Neuronal stem cell (in vitro differentiated cells): ENCODE results near the gene SCIN.

ENCODE experiments used
- DNase-seq: peaks from one replicate; pipeline ENCODE4 v3.0.0-alpha.2; 2013; ENCODE audit warnings: low spot score
- H2AFZ ChIP-seq: one replicate; pipeline ENCODE4 v1.6.1; 2013; ENCODE audit warnings: mild to moderate bottlenecking, low read length, inconsistent platforms
- H2AK5ac ChIP-seq: 2 replicates; pipeline ENCODE4 v1.6.1; 2013; ENCODE audit warnings: low read depth, mild to moderate bottlenecking, inconsistent platforms, low read length, moderate library complexity, mixed read lengths
- H2BK120ac ChIP-seq: 2 replicates; pipeline ENCODE4 v1.6.1; 2013; ENCODE audit warnings: low read depth, mild to moderate bottlenecking, inconsistent platforms, low read length, moderate library complexity, mixed read lengths
- H2BK12ac ChIP-seq: one replicate; pipeline ENCODE4 v1.6.1; 2013; ENCODE audit warnings: low read length, inconsistent platforms
- H2BK15ac ChIP-seq: 2 replicates; pipeline ENCODE4 v1.6.1; 2013; ENCODE audit warnings: mild to moderate bottlenecking, low read length, inconsistent platforms, mixed read lengths
- H2BK5ac ChIP-seq: one replicate; pipeline ENCODE4 v1.6.1; 2013; ENCODE audit warnings: inconsistent platforms, mild to moderate bottlenecking, low read length, moderate library complexity
- H3K14ac ChIP-seq: one replicate; pipeline ENCODE4 v1.6.1; 2013; ENCODE audit warnings: low read length, inconsistent platforms
- H3K18ac ChIP-seq: 2 replicates; pipeline ENCODE4 v1.6.1; 2013; ENCODE audit warnings: low read length, inconsistent platforms
- H3K23ac ChIP-seq: 2 replicates; pipeline ENCODE4 v1.6.1; 2013; ENCODE audit warnings: low read depth, mild to moderate bottlenecking, mixed read lengths, low read length, inconsistent platforms; ENCODE audit not compliant: poor library complexity
- H3K27ac ChIP-seq: replicated peaks from 3 replicates; pipeline ENCODE4 v1.5.1; 2013; ENCODE audit warnings: low read length, inconsistent platforms
- H3K27me3 ChIP-seq, 3 experiments: 2 replicates each; pipeline ENCODE4 v1.6.1; 2013; ENCODE audit warnings: low read length in 3 of 3, mild to moderate bottlenecking in 2 of 3, inconsistent platforms in 1 of 3, low read depth in 1 of 3, mixed read lengths in 1 of 3, moderate library complexity in 1 of 3; ENCODE audit not compliant: control insufficient read depth in 3 of 3, insufficient read depth in 3 of 3
- H3K36me3 ChIP-seq, 2 donors: replicated peaks in 1 of 2; 2 replicates each; pipeline ENCODE4 v1.6.1; 2013; ENCODE audit warnings: low read length in 2 of 2; ENCODE audit not compliant: control insufficient read depth in 2 of 2, insufficient read depth in 2 of 2
- H3K4ac ChIP-seq: 2 replicates; pipeline ENCODE4 v1.6.1; 2013; ENCODE audit warnings: inconsistent platforms, mild to moderate bottlenecking, low read length, moderate library complexity
- H3K4me1 ChIP-seq, 2 donors: 1 replicate in 1 of 2; 2 replicates in 1 of 2; pipeline ENCODE4 v1.6.1; 2013; ENCODE audit warnings: low read length in 2 of 2, low read depth in 1 of 2; ENCODE audit not compliant: control insufficient read depth in 2 of 2, insufficient read depth in 1 of 2
- H3K4me2 ChIP-seq: one replicate; pipeline ENCODE4 v1.6.1; 2013; ENCODE audit warnings: mild to moderate bottlenecking, low read length, inconsistent platforms; ENCODE audit not compliant: insufficient read depth, poor library complexity, severe bottlenecking
- H3K4me3 ChIP-seq, 2 donors: 2 replicates each; pipeline ENCODE4 v1.5.1; 2013; ENCODE audit warnings: low read length in 2 of 2, mild to moderate bottlenecking in 2 of 2, inconsistent platforms in 1 of 2, moderate library complexity in 1 of 2
- H3K79me1 ChIP-seq: one replicate; pipeline ENCODE4 v1.6.1; 2013; ENCODE audit warnings: low read depth, mild to moderate bottlenecking, inconsistent platforms, low read length, moderate library complexity
- H3K9ac ChIP-seq: one replicate; pipeline ENCODE4 v1.6.1; 2013; ENCODE audit warnings: mild to moderate bottlenecking, low read depth, low read length, inconsistent platforms; ENCODE audit not compliant: poor library complexity
- H3K9me3 ChIP-seq, 2 donors: replicated peaks in 1 of 2; 2 replicates each; pipeline versions ENCODE3 to v1.6.1; 2013; ENCODE audit warnings: low read length in 2 of 2, mild to moderate bottlenecking in 2 of 2, inconsistent platforms in 1 of 2, low read depth in 1 of 2, mixed read lengths in 1 of 2, moderate library complexity in 1 of 2; ENCODE audit not compliant: control insufficient read depth in 2 of 2, insufficient read depth in 1 of 2
- H4K8ac ChIP-seq: one replicate; pipeline ENCODE4 v1.6.1; 2013; ENCODE audit warnings: low read depth, mild to moderate bottlenecking, inconsistent platforms, low read length, moderate library complexity
- H4K91ac ChIP-seq: one replicate; pipeline ENCODE4 v1.6.1; 2013; ENCODE audit warnings: low read length, low read depth, mild to moderate bottlenecking, inconsistent platforms; ENCODE audit not compliant: poor library complexity
- WGBS, 2 donors: extraction: QIAGEN DNeasy Blood & Tissue Kit; methylation state at CpG; one replicate each; pipeline ENCODE4 v1.1.7; 2013; ENCODE audit warnings: missing lambda C conversion rate in 2 of 2, mixed read lengths in 1 of 2; ENCODE audit not compliant: insufficient read length in 2 of 2, insufficient replicate concordance in 1 of 2; ENCODE audit errors: extremely low coverage in 2 of 2; 5-methylcytosine and 5-hydroxymethylcytosine counted together

SCIN gene

DNA sequence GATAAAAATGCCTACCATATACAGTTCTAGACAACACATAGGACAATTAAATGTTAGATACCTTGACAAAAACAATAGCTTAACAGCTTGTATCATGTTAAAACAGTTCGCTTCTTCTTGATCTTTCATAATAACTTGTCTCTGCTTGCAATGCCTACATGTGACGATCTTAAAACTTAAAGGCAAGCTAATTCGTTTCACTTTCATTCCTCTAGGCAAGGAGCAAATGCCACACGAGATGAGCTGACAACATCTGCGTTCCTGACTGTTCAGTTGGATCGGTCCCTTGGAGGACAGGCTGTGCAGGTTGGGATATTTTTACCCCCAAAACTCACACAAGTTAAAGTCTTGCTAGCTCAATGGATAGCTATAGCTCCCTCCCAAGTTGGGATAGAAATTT is 65.3 kb downstream of the SCIN start:
- H3K18ac ChIP-seq: no peak overlapping the region
- H3K79me1 ChIP-seq: no peaks in the 10 kb centered on the region
- no peak overlapping the region for H3K4ac ChIP-seq
- H3K23ac ChIP-seq: no peak overlapping the region
- no peak overlapping the region for H2BK120ac ChIP-seq
- no peak overlapping the region for H3K4me2 ChIP-seq
- no CpG with 5 or more reads among the region's 6 CpGs for WGBS, 2 donors
- H3K4me1 ChIP-seq: no peaks in the 10 kb centered on the region
- no peak overlapping the region for H3K9ac ChIP-seq
- no peak overlapping the region for H2BK5ac ChIP-seq
- DNase-seq: no peak
- H3K36me3 ChIP-seq: no peaks in the 10 kb centered on the region
- no peak overlapping the region for H4K91ac ChIP-seq
- peak overlapping the region; percentile 69 for H2AFZ ChIP-seq
- no peak overlapping the region for H3K27ac ChIP-seq
- H2BK12ac ChIP-seq: no peak overlapping the region
- H3K9me3 ChIP-seq: no peaks in the 10 kb centered on the region
- H4K8ac ChIP-seq: no peak overlapping the region
- no peak overlapping the region for H3K4me3 ChIP-seq
- no peaks in the 10 kb centered on the region for H3K27me3 ChIP-seq
- no peak overlapping the region for H2AK5ac ChIP-seq
- H2BK15ac ChIP-seq: no peak overlapping the region
- H3K14ac ChIP-seq: no peak overlapping the region

DNA sequence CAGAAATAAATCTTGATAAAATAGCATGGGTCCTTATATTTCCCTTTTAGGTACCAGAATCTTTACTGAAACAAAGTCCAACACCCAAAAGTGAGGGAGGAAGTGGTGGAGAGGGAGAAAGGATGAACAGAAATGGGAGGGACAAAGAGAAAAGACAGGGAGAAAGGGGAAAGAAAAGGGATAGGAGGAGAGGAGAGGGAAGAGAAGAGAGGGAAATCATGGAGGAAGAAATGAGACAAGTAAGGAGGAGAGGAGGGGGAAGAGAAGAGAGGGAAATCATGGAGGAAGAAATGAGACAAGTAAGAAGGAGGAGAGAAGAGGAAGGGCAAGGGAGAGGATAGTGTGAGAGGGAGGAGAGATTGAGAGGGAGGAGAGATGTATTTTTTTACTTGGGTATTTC is 66.8 kb downstream of the SCIN start:
- no peak overlapping the region for H2BK12ac ChIP-seq
- H3K23ac ChIP-seq: no peak overlapping the region
- H2BK5ac ChIP-seq: no peak overlapping the region
- H3K9ac ChIP-seq: no peak overlapping the region
- H3K27ac ChIP-seq: no peak overlapping the region
- H2AK5ac ChIP-seq: no peak overlapping the region
- no peaks in the 10 kb centered on the region for H3K4me1 ChIP-seq
- no peak overlapping the region for H2BK120ac ChIP-seq
- H3K14ac ChIP-seq: no peak overlapping the region
- no peaks in the 10 kb centered on the region for H3K36me3 ChIP-seq
- no peak overlapping the region for H3K4ac ChIP-seq
- H2BK15ac ChIP-seq: no peak overlapping the region
- H3K27me3 ChIP-seq: no peaks in the 10 kb centered on the region
- DNase-seq: no peak
- no peak overlapping the region for H4K91ac ChIP-seq
- H3K79me1 ChIP-seq: no peaks in the 10 kb centered on the region
- peak overlapping the region; percentile 30 for H2AFZ ChIP-seq
- no peak overlapping the region for H4K8ac ChIP-seq
- H3K9me3 ChIP-seq: no peaks in the 10 kb centered on the region
- H3K18ac ChIP-seq: no peak overlapping the region
- H3K4me3 ChIP-seq: no peak overlapping the region
- no peak overlapping the region for H3K4me2 ChIP-seq

DNA sequence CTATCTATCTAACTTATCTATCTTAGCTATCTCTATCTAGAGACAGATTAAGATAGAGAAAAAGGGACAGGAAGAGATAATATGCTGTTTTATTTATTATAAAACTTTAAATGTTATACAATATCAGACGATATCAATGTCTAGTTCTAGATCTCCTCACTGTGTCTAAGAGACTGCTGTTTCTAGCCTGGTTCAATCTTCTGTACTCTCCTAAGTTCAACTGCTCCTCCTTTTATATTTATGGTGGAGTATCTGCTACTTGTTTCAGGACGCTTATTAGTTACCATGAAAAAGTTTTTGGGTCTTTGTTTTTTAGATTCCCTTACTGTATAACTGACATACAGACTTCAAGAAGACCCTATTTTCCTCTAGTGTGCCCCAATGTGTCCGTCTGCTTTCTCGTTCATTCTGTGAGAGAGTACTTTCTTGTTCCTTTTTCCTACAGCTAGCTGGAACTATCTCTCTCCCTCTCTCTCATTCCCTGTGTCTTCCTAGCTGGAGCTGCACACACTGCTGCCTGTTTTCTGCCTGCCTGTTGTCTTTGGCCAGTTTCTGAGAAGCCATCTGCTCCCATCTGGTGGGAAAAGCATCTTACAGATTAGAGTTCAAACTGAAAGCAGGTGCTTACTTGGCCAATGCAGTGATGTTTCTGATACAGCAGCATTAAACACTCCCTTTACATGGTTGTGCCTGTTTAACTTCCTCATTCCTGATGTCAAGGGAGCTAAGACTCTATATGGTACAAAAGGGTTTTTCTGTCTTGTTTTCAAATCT is 67.5 kb downstream of the SCIN start:
- Histone ChIP-seq H3K14ac (no peak overlapping the region), H2AFZ (peak overlapping the region; percentile 75), H2BK12ac (no peak overlapping the region), H3K27ac (no peak overlapping the region), H3K4me2 (no peak overlapping the region), H4K91ac (no peak overlapping the region), H3K4me1 (no peaks in the 10 kb centered on the region), H3K9ac (no peak overlapping the region), H2BK120ac (no peak overlapping the region), H3K79me1 (no peaks in the 10 kb centered on the region), H3K4me3 (no peak overlapping the region), H3K36me3 (no peaks in the 10 kb centered on the region), H3K9me3 (no peaks in the 10 kb centered on the region), H2BK15ac (no peak overlapping the region), H4K8ac (no peak overlapping the region), H3K27me3 (no peaks in the 10 kb centered on the region), H3K18ac (no peak overlapping the region), H2AK5ac (no peak overlapping the region), H3K23ac (no peak overlapping the region), H2BK5ac (no peak overlapping the region), H3K4ac (no peak overlapping the region)
- no CpG with 5 or more reads among the region's 4 CpGs for WGBS, 2 donors
- DNase-seq: no peak

DNA sequence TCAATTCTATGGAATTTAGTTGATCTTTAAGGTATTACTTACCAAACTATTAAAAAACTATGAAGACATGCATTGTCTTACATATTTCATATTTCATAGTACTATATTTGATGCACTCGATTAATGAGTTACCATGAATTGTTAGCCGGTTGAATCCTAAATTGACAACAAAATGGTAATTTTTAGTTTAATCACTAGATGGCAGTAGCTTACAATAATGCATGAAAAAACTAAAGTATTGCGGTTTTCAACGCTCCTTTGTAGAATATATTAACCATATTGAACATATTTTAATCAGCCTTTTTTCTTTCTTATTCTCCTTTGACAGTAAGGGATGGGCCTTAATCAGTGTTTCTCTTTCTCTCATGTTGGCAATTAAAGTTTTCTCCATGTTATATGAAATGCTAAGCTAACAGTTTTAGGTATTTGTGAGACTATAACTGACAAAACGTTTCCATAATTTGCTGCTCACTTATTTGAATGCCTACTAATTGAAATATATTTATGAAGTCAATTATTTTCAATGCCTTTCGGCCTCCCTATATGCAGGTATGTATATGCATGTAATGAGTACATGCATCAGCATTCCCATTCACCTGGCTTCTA is 68.4 kb downstream of the SCIN start:
- Histone ChIP-seq H3K4me3 (no peak overlapping the region), H3K4me2 (no peak overlapping the region), H3K27me3 (no peaks in the 10 kb centered on the region), H3K18ac (no peak overlapping the region), H3K36me3 (no peaks in the 10 kb centered on the region), H3K9ac (no peak overlapping the region), H3K9me3 (no peaks in the 10 kb centered on the region), H4K91ac (no peak overlapping the region), H3K27ac (no peak overlapping the region), H3K23ac (no peak overlapping the region), H2BK120ac (no peak overlapping the region), H3K79me1 (no peaks in the 10 kb centered on the region), H2AK5ac (no peak overlapping the region), H3K4ac (no peak overlapping the region), H2BK12ac (no peak overlapping the region), H2BK15ac (no peak overlapping the region), H2AFZ (no peak overlapping the region), H3K14ac (no peak overlapping the region), H2BK5ac (no peak overlapping the region), H3K4me1 (no peaks in the 10 kb centered on the region), H4K8ac (no peak overlapping the region)
- DNase-seq: no peak
- WGBS, 2 donors: no CpG with 5 or more reads among the region's 6 CpGs
